ENCODE data around the gene SLC4A1.
A peak's percentile ranks its signal among the peaks of the same experiment; 100 is the strongest.

The SLC4A1 gene

DNA sequence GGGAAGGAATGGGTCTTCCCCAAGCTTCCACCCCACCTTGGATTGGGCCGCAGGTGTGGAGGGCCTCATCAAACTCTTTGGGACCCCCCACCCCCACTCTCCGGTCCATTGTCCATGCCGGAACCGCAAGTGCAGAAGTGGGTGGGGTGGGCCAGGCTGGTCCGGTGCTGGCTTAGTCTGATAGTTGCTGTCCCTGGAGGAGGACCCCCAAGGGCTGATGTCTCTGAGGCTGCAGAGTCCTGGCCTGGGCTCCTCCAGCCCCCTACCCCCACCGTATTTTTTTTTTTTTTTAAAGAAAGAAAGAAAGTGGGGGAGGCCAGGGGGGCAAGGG is 61.1 kb downstream of the SLC4A1 start:
- no peak for DNase-seq (ENCODE audit: low read depth, low spot score)

DNA sequence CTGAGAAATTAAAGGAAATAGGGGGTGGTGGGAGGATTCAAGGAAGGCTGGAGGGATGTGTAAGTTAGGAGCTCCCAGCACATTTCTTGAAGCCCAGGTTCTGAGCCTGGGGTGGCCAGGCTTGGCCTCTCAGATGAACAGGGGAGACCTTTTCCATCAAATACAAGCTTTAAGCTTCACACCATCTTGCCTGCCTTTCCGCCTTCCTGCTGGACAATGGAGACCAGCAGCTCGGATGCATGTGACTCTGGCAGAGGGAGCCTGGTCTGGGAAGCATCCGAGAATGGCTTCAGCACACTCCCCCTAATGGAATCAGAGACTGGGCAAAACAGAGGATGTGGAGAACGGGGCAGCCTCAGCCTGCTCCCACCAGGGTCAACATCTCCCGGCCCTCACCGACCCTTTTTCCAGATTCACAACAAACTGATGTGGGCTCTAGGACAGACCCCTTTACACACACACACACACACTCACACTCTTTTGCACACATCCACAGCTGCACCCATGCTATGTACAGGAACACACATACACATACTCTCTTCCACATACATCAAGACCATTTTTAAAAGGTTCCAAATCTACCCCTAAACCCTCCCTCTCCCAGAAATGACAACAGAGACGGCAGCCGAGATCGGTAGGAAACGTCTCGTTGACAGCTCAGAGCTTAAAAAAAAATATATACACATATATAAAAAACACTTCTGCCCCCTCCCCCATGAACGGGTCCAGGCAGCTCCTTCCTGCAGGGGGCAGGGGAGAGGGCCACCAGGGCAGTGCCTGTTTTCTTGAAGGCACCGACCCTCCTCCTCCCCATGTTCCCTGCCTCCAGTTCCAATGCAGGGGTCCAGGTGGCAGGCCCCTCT is 61.7 kb downstream of the SLC4A1 start:
- DNase-seq (ENCODE audit: low read depth, low spot score): no peak

GRCh38 chr17:44204441-44204882 is 63.5 kb downstream of the SLC4A1 start:
- no peak for DNase-seq (ENCODE audit: low read depth, low spot score)

DNA sequence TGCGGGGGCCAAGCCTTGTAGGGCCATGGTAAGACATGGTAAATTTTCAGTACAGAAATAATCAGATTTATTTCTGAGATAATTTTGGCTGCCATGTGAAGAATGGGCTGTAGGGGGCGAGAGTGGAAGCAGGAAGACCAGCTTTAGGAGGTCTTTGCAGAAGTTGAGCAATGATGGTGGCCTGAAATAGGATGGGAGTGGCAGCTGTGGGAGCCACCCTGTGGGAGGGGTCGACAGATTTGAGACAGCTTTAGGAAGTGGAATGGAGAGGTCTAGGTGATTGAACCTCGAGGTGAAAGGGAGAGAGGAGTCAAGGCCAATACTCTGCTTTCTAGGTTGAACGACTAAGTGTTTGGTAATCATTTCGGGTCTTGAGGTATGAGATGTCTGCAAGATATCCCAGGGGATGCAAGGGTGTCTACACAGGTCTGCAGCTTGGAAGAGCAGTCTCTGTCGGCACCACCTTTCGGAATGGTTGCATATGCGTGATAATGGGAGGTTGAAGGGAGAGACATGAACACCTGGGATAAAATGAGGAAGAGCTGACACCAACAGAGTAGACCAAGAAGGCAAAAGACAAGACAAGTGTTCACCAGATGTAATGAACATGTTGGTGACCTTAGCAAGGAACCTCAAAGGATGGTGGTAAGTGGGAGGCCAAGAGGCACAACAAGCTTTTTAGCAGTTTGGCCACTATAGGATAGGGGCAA is 64.0 kb downstream of the SLC4A1 start:
- no peak for DNase-seq (ENCODE audit: low read depth, low spot score)

DNA sequence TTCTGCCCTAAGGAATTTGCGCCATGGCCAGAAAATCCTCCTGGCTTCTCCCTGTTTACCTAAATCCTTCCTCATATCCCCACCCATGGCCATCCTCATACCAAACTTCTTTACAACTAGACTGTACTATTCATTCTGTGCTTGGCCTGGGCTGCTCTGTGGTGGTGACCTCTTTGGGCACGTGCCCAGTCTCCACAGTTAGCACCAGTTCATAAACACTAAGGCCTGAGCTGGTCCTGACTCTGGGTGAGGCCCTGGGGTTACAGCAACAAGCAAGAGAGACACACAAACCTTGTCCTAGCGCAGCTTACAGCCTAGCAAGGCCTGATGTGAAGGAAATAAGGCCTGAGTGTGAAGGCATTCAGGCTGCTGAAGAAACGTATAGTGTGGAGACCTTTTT is 65.2 kb downstream of the SLC4A1 start:
- DNase-seq (ENCODE audit: low read depth, low spot score): no peak

DNA sequence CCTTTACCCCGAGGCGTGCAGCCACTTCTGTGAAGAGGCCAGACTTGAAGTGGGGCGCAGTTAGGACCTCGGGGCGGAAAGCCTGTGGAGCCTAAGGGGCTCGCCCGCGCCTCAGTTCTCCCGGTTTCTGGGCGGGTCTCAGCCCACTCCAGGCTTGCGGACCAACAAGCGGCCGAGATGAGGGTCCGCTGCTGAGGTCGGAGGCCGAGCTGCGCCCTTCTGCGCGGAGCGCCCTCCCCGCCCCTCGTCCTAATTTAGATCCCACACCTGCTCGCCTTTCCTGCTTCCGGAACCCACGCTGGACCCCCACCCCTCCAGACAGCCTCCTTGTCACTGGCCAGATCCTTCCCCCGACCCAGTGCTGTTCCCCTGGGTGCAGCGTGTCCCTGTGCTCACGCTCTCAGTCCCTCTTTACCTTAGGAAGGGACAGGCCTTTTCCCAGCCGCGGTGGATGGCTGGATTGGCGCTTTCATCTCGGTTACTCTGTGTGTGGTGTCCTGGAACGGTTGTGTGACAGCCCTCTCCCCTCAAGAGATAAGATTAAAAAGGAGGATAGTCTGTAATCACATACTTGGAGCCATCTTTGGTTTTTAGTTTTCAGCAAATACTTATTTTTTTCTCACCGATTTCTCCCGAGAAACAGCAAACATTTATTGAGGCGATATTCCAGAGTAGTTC is 67.3 kb downstream of the SLC4A1 start:
- no peak for DNase-seq (ENCODE audit: low read depth, low spot score)

- peak; percentile 99 for DNase-seq (ENCODE audit: low read depth, low spot score)
These were observed 68.1 kb downstream of the SLC4A1 start, which contains the start of gene ATXN7L3 for GRCh38 chr17:44199553-44200477. ATXN7L3 (minus strand) TSS chr17:44199884; CDS start chr17:44198070, 1,814 bp downstream.

DNA sequence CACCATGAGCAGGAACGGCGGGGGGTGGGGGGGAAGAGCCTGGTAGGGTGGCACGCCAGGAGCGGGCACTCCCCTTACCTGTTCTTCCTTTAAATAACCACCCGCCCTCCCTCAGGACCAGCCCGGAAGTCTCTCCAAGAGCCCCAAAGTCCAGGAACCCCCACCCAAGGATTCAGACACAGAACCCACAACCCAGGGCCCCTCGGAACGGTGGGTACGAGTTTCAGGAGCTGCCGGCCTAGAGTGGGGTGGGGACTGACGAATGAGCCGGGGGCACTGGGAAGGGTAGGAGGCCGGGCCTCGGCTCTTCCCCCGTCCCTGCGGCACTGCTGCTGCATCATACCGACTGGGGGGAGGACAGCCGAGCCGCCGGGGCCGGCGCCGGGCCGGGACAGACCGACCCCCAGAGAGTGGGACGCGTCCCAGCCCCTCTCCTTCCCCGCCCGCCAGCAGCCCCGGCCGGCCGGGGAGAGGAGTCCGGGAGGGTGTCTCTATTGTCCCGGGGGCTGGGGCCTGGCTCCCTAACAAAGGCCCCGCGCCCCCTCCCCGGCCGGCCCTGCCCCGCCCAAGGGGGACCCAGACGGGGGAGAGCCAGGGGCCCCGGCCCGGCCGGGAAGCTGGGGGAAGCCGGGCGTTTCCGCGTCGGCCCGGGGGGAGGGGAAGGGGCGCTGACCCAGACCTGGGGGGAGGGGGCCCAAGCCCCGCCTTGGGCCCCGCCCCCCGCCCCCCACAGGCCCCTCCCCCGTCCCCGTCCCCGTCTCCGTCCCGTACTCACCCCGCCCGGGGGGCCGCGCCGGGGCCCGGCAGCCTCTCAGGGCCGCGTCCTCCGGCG is 69.0 kb downstream of the SLC4A1 start:
- peak; percentile 22 for DNase-seq (ENCODE audit: low read depth, low spot score)

Data from activated CD4-positive, CD25-positive, alpha-beta regulatory T cell treated with anti-CD3 and anti-CD28 coated beads, Interleukin-2, amount 50 U/mL, for 16 hours (primary cell).